Testis (tissue), 3 donors: ENCODE results near the gene CLEC16A. TPM values are rescaled to one million over a fixed set of nuclear protein-coding genes. Genes with fewer than 3 reads are reported as not detected.

ENCODE experiments used
- DNase-seq: peaks from one replicate; pipeline ENCODE4 v3.0.0-alpha.2; 2019
- H3K27ac ChIP-seq, 2 donors: fragments of 200-600 bp; sonication (generic); one replicate each; pipeline ENCODE4 v1.5.1; 2019
- H3K27me3 ChIP-seq: fragments of 200-600 bp; sonication (generic); one replicate; pipeline ENCODE4 v1.5.1; 2019
- H3K36me3 ChIP-seq: fragments of 200-600 bp; sonication (generic); one replicate; pipeline ENCODE4 v1.5.1; 2017; ENCODE audit warnings: low read depth; ENCODE audit errors: missing control alignments
- H3K4me1 ChIP-seq: fragments of 200-600 bp; sonication (generic); one replicate; pipeline ENCODE4 v1.5.1; 2019
- H3K4me3 ChIP-seq, 2 donors: fragments of 200-600 bp; sonication (generic); one replicate each; pipeline ENCODE4 v1.5.1; 2017 to 2019
- H3K9me3 ChIP-seq: fragments of 200-600 bp; sonication (generic); one replicate; pipeline ENCODE4 v1.5.1; 2017
- POLR2A ChIP-seq: fragments of 450-650 bp; IDR thresholded peaks from one replicate; pipeline ENCODE4 v1.6.1; 2017; ENCODE audit warnings: antibody characterized with exemption, mild to moderate bottlenecking, moderate library complexity
- WGBS, 2 donors: methylation state at CpG; one replicate each; pipeline ENCODE4 v1.1.5; 2018; 5-methylcytosine and 5-hydroxymethylcytosine counted together
- intact Hi-C: fragments of 100-400 bp; cut with DNase I; formaldehyde crosslinking; loops from one replicate; pipeline ENCODE4 v1.15.1; 2023; ENCODE audit warnings: low total_unique reads
- polyA plus RNA-seq: library from polyadenylated mRNA; stranded (reverse); fragments of 350-450 nt; fragmentation: Illumina TruSeq; extraction: RNeasy Lipid Tissue Mini Kit (QIAGEN cat#74804); gene quantifications from one replicate; pipeline ENCODE4 v1.2.3, GENCODE V29; 2014; ENCODE audit warnings: low read depth, low replicate concordance; ENCODE audit not compliant: insufficient read depth
- total RNA-seq, 2 donors: library from RNA; depleted of rRNA; stranded (reverse); fragments of >200 nt; gene quantifications; one replicate each; pipeline ENCODE4 v1.2.3, GENCODE V29; 2016
- TF ChIP-seq, protein P1 (sequence below), 3 experiments: fragments of 450-650 bp in 2 of 3; fragments of 200-600 bp in 1 of 3; sonication (generic) in 1 of 3; IDR thresholded peaks; one replicate each; pipeline ENCODE4 v1.5.1; 2016 to 2019; ENCODE audit warnings: antibody characterized with exemption in 3 of 3, mild to moderate bottlenecking in 2 of 3, moderate library complexity in 1 of 3

The CLEC16A gene
- total and polyA plus RNA-seq, 3 donors from 2014 or later: 93.9 to 126 (median 122) TPM

DNA sequence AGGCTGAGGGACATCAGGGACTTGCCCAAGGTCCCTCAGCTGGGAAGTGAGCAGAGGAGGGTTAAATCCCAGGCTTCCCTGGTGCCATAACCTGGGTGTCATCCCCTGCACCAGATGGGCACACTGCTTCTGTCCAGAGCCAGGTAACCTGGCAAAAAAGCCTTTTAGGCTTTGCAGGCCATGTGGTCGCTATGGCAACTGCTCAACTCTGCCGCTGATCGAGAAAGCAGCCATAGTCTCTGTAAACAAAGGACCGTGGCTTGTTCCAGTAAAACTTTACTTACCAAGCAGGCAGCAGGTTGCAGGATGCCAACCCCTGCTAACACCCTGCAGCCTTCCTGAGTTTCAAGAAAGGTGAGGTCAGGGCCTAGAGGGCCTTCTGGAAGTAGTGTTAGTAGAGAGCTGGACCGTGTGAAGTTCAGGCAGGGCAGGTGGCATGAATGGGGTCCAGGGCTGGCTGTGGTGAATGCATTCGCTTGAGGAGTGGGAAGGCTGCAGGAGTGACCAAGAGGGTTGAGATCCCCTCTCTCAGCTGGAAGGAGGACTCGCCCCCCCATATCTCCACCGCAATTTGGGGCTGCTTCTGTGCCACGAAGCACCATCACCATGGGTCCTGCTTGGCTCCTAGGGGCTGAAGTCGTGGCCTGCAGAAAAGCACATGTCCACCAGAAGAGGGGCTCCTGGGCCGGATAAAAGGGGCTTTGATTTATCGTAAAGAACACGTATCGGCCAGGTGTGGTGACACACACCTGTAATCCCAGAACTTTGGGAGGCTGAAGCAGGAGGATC, 220.3 kb downstream of the CLEC16A start:
- Histone ChIP-seq H3K27ac (no peak overlapping the region), H3K27me3 (no peaks in the 10 kb centered on the region), H3K9me3 (no peaks in the 10 kb centered on the region), H3K4me3 (no peak overlapping the region), H3K4me1 (peaks cover 14% of the 10 kb centered on the region), H3K36me3 (no peaks in the 10 kb centered on the region)
- DNase-seq: no peak
- intact Hi-C loops: no loop called here
- TF ChIP-seq, protein P1, sequence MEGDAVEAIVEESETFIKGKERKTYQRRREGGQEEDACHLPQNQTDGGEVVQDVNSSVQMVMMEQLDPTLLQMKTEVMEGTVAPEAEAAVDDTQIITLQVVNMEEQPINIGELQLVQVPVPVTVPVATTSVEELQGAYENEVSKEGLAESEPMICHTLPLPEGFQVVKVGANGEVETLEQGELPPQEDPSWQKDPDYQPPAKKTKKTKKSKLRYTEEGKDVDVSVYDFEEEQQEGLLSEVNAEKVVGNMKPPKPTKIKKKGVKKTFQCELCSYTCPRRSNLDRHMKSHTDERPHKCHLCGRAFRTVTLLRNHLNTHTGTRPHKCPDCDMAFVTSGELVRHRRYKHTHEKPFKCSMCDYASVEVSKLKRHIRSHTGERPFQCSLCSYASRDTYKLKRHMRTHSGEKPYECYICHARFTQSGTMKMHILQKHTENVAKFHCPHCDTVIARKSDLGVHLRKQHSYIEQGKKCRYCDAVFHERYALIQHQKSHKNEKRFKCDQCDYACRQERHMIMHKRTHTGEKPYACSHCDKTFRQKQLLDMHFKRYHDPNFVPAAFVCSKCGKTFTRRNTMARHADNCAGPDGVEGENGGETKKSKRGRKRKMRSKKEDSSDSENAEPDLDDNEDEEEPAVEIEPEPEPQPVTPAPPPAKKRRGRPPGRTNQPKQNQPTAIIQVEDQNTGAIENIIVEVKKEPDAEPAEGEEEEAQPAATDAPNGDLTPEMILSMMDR (IDR thresholded peaks at IDR 0.05): no peak
- TF ChIP-seq POLR2A: no peak
- 90 to 94% methylated on average over 14 of the region's 14 CpGs for WGBS, 2 donors

DNA sequence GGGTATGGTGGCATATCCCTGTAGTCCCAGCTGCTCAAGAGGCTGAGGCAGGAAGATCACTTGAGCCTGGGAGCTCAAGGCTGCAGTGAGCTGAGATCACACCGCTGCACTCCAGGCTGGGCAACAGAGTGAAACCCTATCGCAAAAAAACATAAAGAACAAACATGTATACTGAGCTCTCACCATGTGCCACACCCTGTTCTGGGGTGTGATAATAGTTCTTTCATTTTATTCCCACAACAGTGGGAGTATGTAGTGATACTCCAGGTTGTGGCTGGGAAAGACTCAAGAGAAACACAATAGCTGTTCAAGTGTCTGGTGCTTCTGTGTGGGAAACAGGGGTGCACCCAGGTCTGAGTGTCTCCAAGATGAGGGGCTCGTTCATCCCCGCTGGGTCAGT, 221.0 kb downstream of the CLEC16A start:
- 94 to 96% methylated on average over 4 of the region's 4 CpGs for WGBS, 2 donors
- Histone ChIP-seq H3K4me3 (no peak overlapping the region), H3K27ac (no peak overlapping the region), H3K27me3 (no peaks in the 10 kb centered on the region), H3K4me1 (peaks cover 14% of the 10 kb centered on the region), H3K36me3 (no peaks in the 10 kb centered on the region), H3K9me3 (no peaks in the 10 kb centered on the region)
- no peak for DNase-seq
- intact Hi-C loops: no loop called here
- no peak for TF ChIP-seq POLR2A
- TF ChIP-seq, protein P1 (IDR thresholded peaks at IDR 0.05): no peak

DNA sequence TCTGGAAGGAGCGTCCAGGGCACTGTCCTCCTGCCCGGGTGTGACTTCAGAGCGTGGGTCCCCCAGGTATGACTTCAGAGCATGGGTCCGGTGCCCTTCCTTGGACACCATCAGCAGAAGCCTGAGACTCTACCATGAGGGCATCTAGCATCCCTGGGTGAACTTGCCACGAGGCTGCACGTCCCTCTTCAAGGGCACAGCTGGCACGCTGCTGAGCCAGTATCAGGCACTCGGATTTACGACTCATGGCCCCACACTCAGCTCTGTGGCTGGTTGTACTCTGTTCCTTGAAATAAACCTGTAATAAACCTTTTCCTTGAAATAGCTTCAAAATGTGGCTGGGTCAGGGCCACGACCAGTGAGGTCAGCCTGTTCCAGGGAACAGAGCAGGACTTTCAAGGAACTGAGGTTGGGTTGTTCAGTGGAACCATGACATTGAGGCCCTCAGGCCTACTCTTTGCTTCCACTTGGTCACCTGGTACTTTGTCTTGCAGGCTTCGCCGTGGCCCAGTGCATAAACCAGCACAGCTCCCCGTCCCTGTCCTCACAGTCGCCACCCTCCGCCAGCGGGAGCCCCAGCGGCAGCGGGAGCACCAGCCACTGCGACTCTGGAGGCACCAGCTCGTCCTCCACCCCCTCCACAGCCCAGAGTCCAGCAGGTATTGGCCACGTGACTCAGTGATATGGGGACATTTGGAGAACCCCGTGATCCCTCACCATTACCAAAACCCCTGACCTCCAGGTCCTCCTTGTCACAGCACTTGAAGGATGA, 221.7 kb downstream of the CLEC16A start:
- WGBS, 2 donors: 94 to 96% methylated on average over 14 to 22 of the region's 22 CpGs

DNA sequence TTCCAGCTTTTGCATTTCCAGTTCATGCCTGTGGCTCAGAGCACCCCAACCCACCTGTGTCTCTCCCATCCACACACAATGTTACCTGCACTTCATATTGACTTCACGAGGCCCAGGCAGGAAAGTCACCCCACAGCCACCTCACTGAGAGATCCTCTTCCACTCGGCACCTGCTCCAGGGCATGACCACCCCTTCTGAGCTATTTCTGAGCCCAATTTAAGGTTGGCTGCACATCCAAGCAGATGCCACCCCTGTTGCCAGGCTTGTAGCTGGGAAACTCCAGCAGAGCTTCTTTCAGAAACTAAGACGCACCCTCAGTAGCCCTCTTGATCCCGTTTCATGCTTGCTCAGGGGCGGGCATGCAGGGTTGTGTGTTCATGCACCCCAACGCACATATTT, 223.2 kb downstream of the CLEC16A start:
- intact Hi-C loops: no loop called here
- Histone ChIP-seq H3K4me3 (no peak overlapping the region), H3K27me3 (no peaks in the 10 kb centered on the region), H3K4me1 (peaks cover 4% of the 10 kb centered on the region), H3K9me3 (no peaks in the 10 kb centered on the region), H3K36me3 (no peaks in the 10 kb centered on the region), H3K27ac (no peak overlapping the region)
- TF ChIP-seq, protein P1 (IDR thresholded peaks at IDR 0.05): no peak
- TF ChIP-seq POLR2A: no peak
- DNase-seq: no peak
- WGBS, 2 donors: 90 to 96% methylated on average over 6 of the region's 6 CpGs

More for the DNA sequence above, 221.7 kb downstream of the CLEC16A start:
- H3K27me3 ChIP-seq: no peaks in the 10 kb centered on the region
- intact Hi-C loops: no loop called here
- no peaks in the 10 kb centered on the region for H3K9me3 ChIP-seq
- H3K36me3 ChIP-seq: no peaks in the 10 kb centered on the region
- H3K4me1 ChIP-seq: peaks cover 14% of the 10 kb centered on the region
- H3K27ac ChIP-seq: no peak overlapping the region
- TF ChIP-seq POLR2A: no peak
- TF ChIP-seq, protein P1 (IDR thresholded peaks at IDR 0.05): no peak
- no peak for DNase-seq
- no peak overlapping the region for H3K4me3 ChIP-seq
